K562 (cell line): ENCODE results near the gene VBP1. TPM values are rescaled to one million over a fixed set of nuclear protein-coding genes. Genes with fewer than 3 reads are reported as not detected.

ENCODE experiments used
- ATAC-seq: fragments of 200-7000 bp; cut with Tn5 transposase; 3 replicates; pipeline ENCODE4 v1.9.1; 2020; ENCODE audit warnings: moderate library complexity
- BruUV-seq: library from RNA; stranded (reverse); fragments of 400-500 nt; replicated peaks from 2 replicates; lab custom pipeline; 2021; lab: Mats Ljungman, UMichigan
- CTCF ChIA-PET: fragments of 300-600 bp; formaldehyde crosslinking; extraction: SDS; loops from one replicate; lab custom pipeline; 2021; ENCODE audit warnings: low intra/inter-chr PET ratio; lab: Yijun Ruan, JAX
- POLR2A ChIA-PET: fragments of 300-600, 350-650 bp; sonication (Branson Sonifier 250); formaldehyde crosslinking; extraction: SDS; loops from one replicate; lab custom pipeline; 2021; ENCODE audit warnings: antibody characterized with exemption, inconsistent platforms; lab: Yijun Ruan, JAX
- DNase-seq, 4 experiments: peaks; one replicate each; pipeline versions ENCODE4 v3.0.0 to v3.0.0-alpha.2; 2011 to 2018; ENCODE audit warnings: low spot score in 3 of 4, mixed read lengths in 3 of 4; ENCODE audit errors: extremely low read depth in 1 of 4
- FAIRE-seq: peaks from 2 replicates; lab custom pipeline; 2011; peaks lifted over from hg19 to GRCh38; lab: Jason Lieb, UNC
- H2AFZ ChIP-seq: 2 replicates; pipeline ENCODE4 v1.6.0; 2011; ENCODE audit warnings: low read depth, low read length, control low read depth, inconsistent platforms
- H3K27ac ChIP-seq: fragments of 200-600 bp; 3 replicates; pipeline ENCODE4 v1.8.0; 2011; ENCODE audit warnings: low read depth, mild to moderate bottlenecking, control low read depth, inconsistent platforms, low read length, moderate library complexity, mixed read lengths; ENCODE audit errors: extremely low read depth
- H3K27me3 ChIP-seq, 2 experiments: fragments of 300-600 bp in 1 of 2; 2 replicates in 1 of 2; 3 replicates in 1 of 2; pipeline versions ENCODE4 v1.6.0 to v1.8.0; 2011; ENCODE audit warnings: inconsistent platforms in 2 of 2, low read length in 2 of 2, mild to moderate bottlenecking in 1 of 2, mixed read lengths in 1 of 2, moderate library complexity in 1 of 2; ENCODE audit not compliant: control insufficient read depth in 2 of 2, insufficient read depth in 2 of 2
- H3K36me3 ChIP-seq: fragments of 300-600 bp; 3 replicates; pipeline ENCODE4 v1.8.0; 2011; ENCODE audit warnings: mild to moderate bottlenecking, low read length, inconsistent platforms; ENCODE audit not compliant: control insufficient read depth, insufficient read depth
- H3K4me1 ChIP-seq, 2 experiments: fragments of 200-600 bp in 1 of 2; replicated peaks in 1 of 2; 2 replicates in 1 of 2; 3 replicates in 1 of 2; pipeline versions ENCODE4 v1.5.1 to v1.8.0; 2011; ENCODE audit warnings: inconsistent platforms in 2 of 2, low read length in 2 of 2, mild to moderate bottlenecking in 1 of 2, mixed read lengths in 1 of 2, moderate library complexity in 1 of 2; ENCODE audit not compliant: control insufficient read depth in 2 of 2, insufficient read depth in 2 of 2
- H3K4me2 ChIP-seq: 2 replicates; pipeline ENCODE4 v1.6.1; 2011; ENCODE audit warnings: low read length, control low read depth, inconsistent platforms, mixed read lengths; ENCODE audit not compliant: insufficient read depth
- H3K4me3 ChIP-seq: fragments of 200-600 bp; sonication (generic), shearing (Covaris generic); 2 replicates; pipeline ENCODE4 v1.5.1; 2016; ENCODE audit warnings: control low read depth, inconsistent platforms
- H3K79me2 ChIP-seq: fragments of 200-600 bp; 3 replicates; pipeline ENCODE4 v1.8.0; 2011; ENCODE audit warnings: low read length, inconsistent platforms; ENCODE audit not compliant: control insufficient read depth, insufficient read depth
- H3K9ac ChIP-seq, 2 experiments: 2 replicates each; pipeline versions ENCODE4 v1.6.0 to v1.6.1; 2011; ENCODE audit warnings: low read depth in 2 of 2, low read length in 2 of 2, control low read depth in 1 of 2, inconsistent platforms in 1 of 2, mild to moderate bottlenecking in 1 of 2, mixed read lengths in 1 of 2; ENCODE audit not compliant: insufficient read depth in 1 of 2
- H3K9me1 ChIP-seq: one replicate; pipeline ENCODE4 v1.6.0; 2011; ENCODE audit warnings: inconsistent platforms, mild to moderate bottlenecking, low read length, moderate library complexity; ENCODE audit not compliant: control insufficient read depth, insufficient read depth
- H3K9me3 ChIP-seq: replicated peaks from 2 replicates; pipeline ENCODE4 v1.5.1; 2011; ENCODE audit warnings: low read depth, low read length, inconsistent platforms; ENCODE audit not compliant: control insufficient read depth, insufficient read depth
- H4K20me1 ChIP-seq: replicated peaks from 2 replicates; pipeline ENCODE4 v1.6.1; 2011; ENCODE audit warnings: low read length, inconsistent platforms, mixed read lengths; ENCODE audit not compliant: control insufficient read depth, insufficient read depth
- CHD1 ChIP-seq: fragments of 200-600 bp; sonication (generic); IDR thresholded peaks from one replicate; pipeline ENCODE4 v1.6.1; 2012; ENCODE audit warnings: mild to moderate bottlenecking, moderate library complexity, low read length, inconsistent platforms
- CTBP1 ChIP-seq: fragments of 450-650 bp; IDR thresholded peaks from 2 replicates; pipeline ENCODE4 v1.6.1; 2016; ENCODE audit warnings: borderline replicate concordance
- CXXC5 ChIP-seq: fragments of 250-450 bp; sonication (Bioruptor Pico); IDR thresholded peaks from 2 replicates; pipeline ENCODE4 v1.8.0; 2022; ENCODE audit warnings: inconsistent platforms, mild to moderate bottlenecking, moderate library complexity
- DNMT1 ChIP-seq: fragments of 450-650 bp; IDR thresholded peaks from 2 replicates; pipeline ENCODE4 v1.6.1; 2016; ENCODE audit warnings: antibody characterized with exemption, mild to moderate bottlenecking
- ELF2 ChIP-seq: fragments of 250-450 bp; sonication (Bioruptor Pico); IDR thresholded peaks from 2 replicates; pipeline ENCODE4 v1.5.0; 2021; ENCODE audit warnings: mild to moderate bottlenecking
- HDAC6 ChIP-seq: IDR thresholded peaks from 2 replicates; pipeline ENCODE4 v1.6.1; 2012; ENCODE audit warnings: low read depth, mild to moderate bottlenecking, control low read depth, inconsistent platforms, low read length, moderate library complexity
- KAT7 ChIP-seq: sonication (generic); formaldehyde crosslinking; IDR thresholded peaks from 2 replicates; pipeline ENCODE4 v1.8.0; 2022; ENCODE audit warnings: missing genetic modification reagents, mild to moderate bottlenecking, borderline replicate concordance
- LCOR ChIP-seq: sonication (generic); formaldehyde crosslinking; IDR thresholded peaks from 2 replicates; pipeline ENCODE4 v1.8.0; 2022; ENCODE audit warnings: mild to moderate bottlenecking, missing genetic modification reagents
- MAFF ChIP-seq: IDR thresholded peaks from 2 replicates; pipeline ENCODE4 v1.6.1; 2012; ENCODE audit warnings: low read length, improper control_type of control experiment
- MAZ ChIP-seq, 2 experiments: fragments of 450-650 bp in 1 of 2; sonication (generic) in 1 of 2; formaldehyde crosslinking; IDR thresholded peaks in 1 of 2; conservative IDR thresholded peaks in 1 of 2; 2 replicates each; pipeline versions ENCODE4 v1.4.0 to v1.5.0; 2020; ENCODE audit warnings: mild to moderate bottlenecking in 1 of 2, missing genetic modification reagents in 1 of 2
- NCOR1 ChIP-seq: fragments of 450-650 bp; IDR thresholded peaks from 2 replicates; pipeline ENCODE4 v1.6.1; 2016; ENCODE audit warnings: mild to moderate bottlenecking, moderate library complexity
- RAD51 ChIP-seq: fragments of 450-650 bp; IDR thresholded peaks from 2 replicates; pipeline ENCODE4 v1.7.1; 2016; ENCODE audit warnings: low read depth, mild to moderate bottlenecking, borderline replicate concordance
- RFX7 ChIP-seq: fragments of 250-450 bp; sonication (Bioruptor Pico); IDR thresholded peaks from 2 replicates; pipeline ENCODE4 v1.5.1; 2021; ENCODE audit warnings: mild to moderate bottlenecking
- SIRT6 ChIP-seq: IDR thresholded peaks from one replicate; pipeline ENCODE4 v1.6.1; 2012; ENCODE audit warnings: low read depth, mild to moderate bottlenecking, control low read depth, inconsistent platforms, low read length, moderate library complexity
- SRSF1 ChIP-seq: fragments of 200-400 bp; formaldehyde crosslinking; IDR thresholded peaks from 2 replicates; pipeline ENCODE4 v1.6.1; 2017; ENCODE audit warnings: mild to moderate bottlenecking, low read depth, low read length, moderate library complexity
- TAF9B ChIP-seq: fragments of 450-650 bp; IDR thresholded peaks from 2 replicates; pipeline ENCODE4 v1.6.1; 2018; ENCODE audit warnings: mild to moderate bottlenecking; ENCODE audit not compliant: partially characterized antibody
- TCF15 ChIP-seq: fragments of 250-450 bp; sonication (Bioruptor Pico); IDR thresholded peaks from 2 replicates; pipeline ENCODE4 v1.8.0; 2022; ENCODE audit warnings: moderate library complexity, mild to moderate bottlenecking, inconsistent platforms
- TCFL5 ChIP-seq: fragments of 250-450 bp; sonication (Bioruptor Pico); conservative IDR thresholded peaks from 2 replicates; pipeline ENCODE4 v1.6.1; 2021; ENCODE audit warnings: mild to moderate bottlenecking, moderate library complexity, matching md5 sums
- ZNF212 ChIP-seq: fragments of 450-650 bp; formaldehyde crosslinking; IDR thresholded peaks from 2 replicates; pipeline ENCODE4 v1.4.0; 2020; ENCODE audit warnings: mild to moderate bottlenecking
- WGBS: fragments of 100-300 bp; shearing (Covaris generic); methylation state at CpG from one replicate; pipeline ENCODE4 v1.1.6; 2016; ENCODE audit warnings: low coverage, mixed read lengths; ENCODE audit not compliant: insufficient coverage; ENCODE audit errors: missing lambda C conversion rate; 5-methylcytosine and 5-hydroxymethylcytosine counted together
- in situ Hi-C: fragments of 300-500 bp; cut with MboI; formaldehyde crosslinking; loops from 4 replicates; pipeline ENCODE4 v1.15.0; 2018; ENCODE audit warnings: inconsistent platforms, mixed read lengths
- intact Hi-C: fragments of 100-400 bp; cut with micrococcal nuclease; formaldehyde crosslinking; loops from 2 replicates; pipeline ENCODE4 v1.14.2; 2022
- polyA plus RNA-seq, 8 experiments: library from polyadenylated mRNA; depleted of rRNA in 4 of 8; stranded (reverse) in 5 of 8; unstranded in 3 of 8; fragments of >200 nt; fragmentation: Nextera tagmentation in 2 of 8; fragmentation: Illumina TruSeq in 1 of 8; extraction: Ambion mirVana in 2 of 8; extraction: Trizol in 1 of 8; gene quantifications; 2 replicates each; pipeline versions ENCODE4 v1.2.1 to v1.2.3, GENCODE V29; 2011 to 2014; ENCODE audit warnings: inconsistent platforms in 1 of 8, missing spikeins in 1 of 8
- total RNA-seq, 7 experiments: library from RNA; depleted of rRNA in 6 of 7; stranded (reverse); fragments of >200 nt in 6 of 7; fragmentation: Illumina TruSeq in 2 of 7; extraction: Trizol in 2 of 7; gene quantifications; 2 replicates each; pipeline versions ENCODE4 v1.2.1 to v1.2.3, GENCODE V29; 2011 to 2021; ENCODE audit warnings: low replicate concordance in 1 of 7
- TF ChIP-seq, protein P1 (sequence below): fragments of 250-450 bp; sonication (Bioruptor Pico); IDR thresholded peaks from 2 replicates; pipeline ENCODE4 v1.9.0; 2021; ENCODE audit warnings: mild to moderate bottlenecking, inconsistent platforms

The VBP1 gene
- total and polyA plus RNA-seq, 9 of the 15 experiments (the other 6 are each of a cell fraction or from before 2014, with no cell fraction given) = 83.2 to 263 (median 151) TPM

GRCh38 chrX:155237719-155238118 is 21.5 kb downstream of the VBP1 start:
- 91% methylated on average over 5 of the region's 5 CpGs for WGBS
- TF ChIP-seq LCOR (CRISPR knock-in tag) = no peak
- no peak for TF ChIP-seq RFX7 (CRISPR knock-in tag)
- no peak for TF ChIP-seq TAF9B
- TF ChIP-seq, protein P1, sequence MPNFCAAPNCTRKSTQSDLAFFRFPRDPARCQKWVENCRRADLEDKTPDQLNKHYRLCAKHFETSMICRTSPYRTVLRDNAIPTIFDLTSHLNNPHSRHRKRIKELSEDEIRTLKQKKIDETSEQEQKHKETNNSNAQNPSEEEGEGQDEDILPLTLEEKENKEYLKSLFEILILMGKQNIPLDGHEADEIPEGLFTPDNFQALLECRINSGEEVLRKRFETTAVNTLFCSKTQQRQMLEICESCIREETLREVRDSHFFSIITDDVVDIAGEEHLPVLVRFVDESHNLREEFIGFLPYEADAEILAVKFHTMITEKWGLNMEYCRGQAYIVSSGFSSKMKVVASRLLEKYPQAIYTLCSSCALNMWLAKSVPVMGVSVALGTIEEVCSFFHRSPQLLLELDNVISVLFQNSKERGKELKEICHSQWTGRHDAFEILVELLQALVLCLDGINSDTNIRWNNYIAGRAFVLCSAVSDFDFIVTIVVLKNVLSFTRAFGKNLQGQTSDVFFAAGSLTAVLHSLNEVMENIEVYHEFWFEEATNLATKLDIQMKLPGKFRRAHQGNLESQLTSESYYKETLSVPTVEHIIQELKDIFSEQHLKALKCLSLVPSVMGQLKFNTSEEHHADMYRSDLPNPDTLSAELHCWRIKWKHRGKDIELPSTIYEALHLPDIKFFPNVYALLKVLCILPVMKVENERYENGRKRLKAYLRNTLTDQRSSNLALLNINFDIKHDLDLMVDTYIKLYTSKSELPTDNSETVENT (CRISPR knock-in tag) = no peak
- TF ChIP-seq KAT7 (CRISPR knock-in tag) = no peak
- no peak for TF ChIP-seq MAZ (CRISPR knock-in tag; conservative IDR thresholded peaks at IDR 0.05 in 1 of 2, IDR thresholded peaks at IDR 0.05 in 1 of 2)
- TF ChIP-seq HDAC6 = no peak
- TF ChIP-seq ZNF212 (CRISPR knock-in tag) = no peak
- TF ChIP-seq CXXC5 = no peak
- TF ChIP-seq SRSF1 = no peak
- TF ChIP-seq CTBP1 = no peak
- TF ChIP-seq TCF15 (CRISPR knock-in tag) = no peak
- TF ChIP-seq ELF2 = no peak
- TF ChIP-seq NCOR1 = no peak
- TF ChIP-seq DNMT1 = no peak
- TF ChIP-seq TCFL5 (CRISPR knock-in tag) = no peak
- no peak for TF ChIP-seq MAFF
- no peak for TF ChIP-seq RAD51
- no peak for TF ChIP-seq CHD1
- TF ChIP-seq SIRT6 = no peak
- TF ChIP-seq, all 486 proteins: peak for 0
- Histone ChIP-seq H3K4me1 (no peaks in the 10 kb centered on the region), H2AFZ (no peak overlapping the region), H3K27ac (no peak overlapping the region), H3K9ac (no peak overlapping the region), H3K27me3 (no peaks in the 10 kb centered on the region), H3K4me2 (no peak overlapping the region), H3K9me1 (no peaks in the 10 kb centered on the region), H3K9me3 (no peaks in the 10 kb centered on the region), H3K36me3 (peaks cover 68% of the 10 kb centered on the region), H3K4me3 (no peak overlapping the region), H3K79me2 (peaks cover 9% of the 10 kb centered on the region; the same call in 1 of the 3 replicates), H4K20me1 (no peaks in the 10 kb centered on the region)
- ATAC-seq = no peak
- no peak for FAIRE-seq
- CTCF ChIA-PET = no interaction called here
- intact Hi-C loops (no loop called here), in situ Hi-C loops (no loop called here)
- DNase-seq = no peak
- BruUV-seq = no TSS peak
- POLR2A ChIA-PET = interaction anchor here (1.0 to 1.5 kb wide), 3 partner anchors 12 to 22 kb away, joined by 3 to 4 read pairs (median 3); partner anchors contain the start of gene VBP1
